GM12865 (cell line): ENCODE results near the gene SPATA3.

ENCODE experiments used
- DNase-seq: peaks from one replicate; pipeline ENCODE4 v3.0.0; 2010; ENCODE audit warnings: low read depth
- H3K4me3 ChIP-seq: 2 replicates; pipeline ENCODE4 v1.5.1; 2011; ENCODE audit warnings: mild to moderate bottlenecking, low read depth, low read length, control low read depth
- TF ChIP-seq, protein P1 (sequence below): IDR thresholded peaks from 2 replicates; pipeline ENCODE4 v1.5.1; 2011; ENCODE audit warnings: low read length, control low read depth, low read depth, inconsistent platforms; ENCODE audit not compliant: insufficient read depth; ENCODE audit errors: missing control alignments

The SPATA3 gene

DNA sequence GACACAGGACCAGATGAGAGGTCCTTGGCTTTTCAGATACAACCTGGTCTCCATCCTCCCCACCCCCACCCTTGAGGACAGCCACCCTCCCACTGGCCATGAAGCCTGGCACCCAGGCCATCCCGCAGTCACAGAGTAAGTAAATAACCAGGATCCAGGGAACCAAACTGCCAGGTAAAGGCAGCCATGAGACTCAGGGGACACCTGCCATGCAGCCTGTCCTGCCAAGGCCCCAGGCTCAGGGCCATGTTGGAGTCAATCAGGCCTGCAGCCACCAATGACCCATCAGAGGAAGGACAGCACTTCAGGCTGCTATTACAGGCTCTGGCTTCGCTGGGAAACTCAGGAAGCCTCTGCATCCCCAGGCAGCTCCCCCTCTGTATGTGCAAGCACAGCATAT, 15.6 kb downstream of the SPATA3 start:
- no peak overlapping the region for H3K4me3 ChIP-seq
- DNase-seq: no peak
- TF ChIP-seq, protein P1, sequence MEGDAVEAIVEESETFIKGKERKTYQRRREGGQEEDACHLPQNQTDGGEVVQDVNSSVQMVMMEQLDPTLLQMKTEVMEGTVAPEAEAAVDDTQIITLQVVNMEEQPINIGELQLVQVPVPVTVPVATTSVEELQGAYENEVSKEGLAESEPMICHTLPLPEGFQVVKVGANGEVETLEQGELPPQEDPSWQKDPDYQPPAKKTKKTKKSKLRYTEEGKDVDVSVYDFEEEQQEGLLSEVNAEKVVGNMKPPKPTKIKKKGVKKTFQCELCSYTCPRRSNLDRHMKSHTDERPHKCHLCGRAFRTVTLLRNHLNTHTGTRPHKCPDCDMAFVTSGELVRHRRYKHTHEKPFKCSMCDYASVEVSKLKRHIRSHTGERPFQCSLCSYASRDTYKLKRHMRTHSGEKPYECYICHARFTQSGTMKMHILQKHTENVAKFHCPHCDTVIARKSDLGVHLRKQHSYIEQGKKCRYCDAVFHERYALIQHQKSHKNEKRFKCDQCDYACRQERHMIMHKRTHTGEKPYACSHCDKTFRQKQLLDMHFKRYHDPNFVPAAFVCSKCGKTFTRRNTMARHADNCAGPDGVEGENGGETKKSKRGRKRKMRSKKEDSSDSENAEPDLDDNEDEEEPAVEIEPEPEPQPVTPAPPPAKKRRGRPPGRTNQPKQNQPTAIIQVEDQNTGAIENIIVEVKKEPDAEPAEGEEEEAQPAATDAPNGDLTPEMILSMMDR: no peak

DNA sequence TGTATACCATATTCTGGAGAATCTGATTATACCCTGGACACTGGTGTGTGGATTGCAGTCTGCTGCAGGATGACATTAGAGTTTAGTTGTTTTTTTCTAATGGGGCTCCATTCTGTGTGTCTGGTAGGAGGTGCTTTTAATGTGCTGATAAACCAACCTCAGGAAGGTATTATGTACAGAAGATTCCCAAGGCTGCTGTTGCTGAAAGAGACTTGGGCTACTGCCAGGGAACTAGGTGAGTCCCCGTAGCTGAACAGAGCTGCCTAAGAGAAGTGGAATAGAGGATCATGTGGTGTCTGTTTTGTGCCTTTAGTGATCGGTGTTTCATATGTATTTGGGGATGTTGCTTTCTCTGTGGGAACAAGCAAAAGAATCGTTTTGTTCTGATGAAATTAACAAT, 16.5 kb downstream of the SPATA3 start:
- TF ChIP-seq, protein P1: no peak
- no peak for DNase-seq
- H3K4me3 ChIP-seq: no peak overlapping the region

DNA sequence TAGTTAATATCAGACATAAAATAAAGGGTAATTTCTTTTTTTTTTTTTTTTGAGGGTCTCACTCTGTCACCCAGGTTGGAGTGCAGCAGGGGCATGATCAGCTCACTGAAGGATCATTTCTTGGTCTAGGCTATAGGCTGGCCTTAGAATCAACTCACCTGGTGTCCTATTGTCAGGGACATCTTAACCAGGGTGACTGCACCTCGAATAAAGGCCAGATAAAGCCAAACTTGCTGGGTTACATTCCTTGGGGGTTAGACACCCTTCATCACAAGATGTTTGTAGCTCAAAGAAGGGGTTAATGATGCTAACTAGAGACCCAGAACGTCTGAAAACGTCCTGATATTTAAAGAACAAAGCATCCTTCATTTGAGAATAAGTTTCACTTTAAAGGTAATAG, 17.9 kb downstream of the SPATA3 start:
- no peak for DNase-seq
- no peak overlapping the region for H3K4me3 ChIP-seq
- TF ChIP-seq, protein P1: no peak

DNA sequence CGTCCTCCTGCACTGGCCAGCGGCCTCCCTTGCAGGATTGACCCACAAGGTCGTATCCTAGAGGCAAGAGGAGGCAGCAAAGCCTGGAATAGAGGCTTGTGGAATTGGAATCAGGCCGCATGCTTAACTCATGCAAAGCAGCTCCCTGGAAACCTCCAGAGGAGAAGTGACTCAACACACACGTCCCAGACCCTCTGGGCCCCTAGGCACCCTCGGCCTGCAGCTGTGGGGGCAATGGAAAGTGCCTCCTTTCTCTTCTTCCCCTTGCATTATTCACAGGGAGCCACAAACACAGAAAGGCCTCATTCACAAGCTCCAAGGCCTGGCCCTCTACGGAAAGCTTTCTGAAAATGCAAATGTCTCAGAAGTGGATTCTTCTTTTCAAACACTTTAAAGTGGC, 19.6 kb downstream of the SPATA3 start:
- TF ChIP-seq, protein P1: no peak
- no peak for DNase-seq
- no peak overlapping the region for H3K4me3 ChIP-seq

DNA sequence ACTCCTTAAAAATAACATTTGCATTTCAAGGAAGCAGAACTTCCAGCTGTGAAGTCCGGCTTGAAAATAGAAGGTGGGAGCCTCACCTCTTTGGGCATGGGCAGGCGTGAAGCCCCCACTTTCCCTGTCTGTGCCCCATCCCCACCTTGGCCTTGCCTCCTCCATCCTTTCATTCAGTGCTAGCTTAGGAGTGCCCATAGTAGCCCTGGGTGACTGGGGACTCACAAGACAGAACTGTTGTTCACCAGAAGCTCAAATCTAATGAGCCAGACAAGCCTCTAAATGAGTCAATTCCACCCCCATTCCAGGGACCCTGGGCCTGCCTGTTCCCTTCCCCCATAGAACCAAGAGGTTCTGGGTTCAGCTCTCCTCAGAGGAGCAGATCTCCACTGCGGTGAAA, 20.0 kb downstream of the SPATA3 start:
- no peak for DNase-seq
- H3K4me3 ChIP-seq: no peak overlapping the region
- TF ChIP-seq, protein P1: no peak

DNA sequence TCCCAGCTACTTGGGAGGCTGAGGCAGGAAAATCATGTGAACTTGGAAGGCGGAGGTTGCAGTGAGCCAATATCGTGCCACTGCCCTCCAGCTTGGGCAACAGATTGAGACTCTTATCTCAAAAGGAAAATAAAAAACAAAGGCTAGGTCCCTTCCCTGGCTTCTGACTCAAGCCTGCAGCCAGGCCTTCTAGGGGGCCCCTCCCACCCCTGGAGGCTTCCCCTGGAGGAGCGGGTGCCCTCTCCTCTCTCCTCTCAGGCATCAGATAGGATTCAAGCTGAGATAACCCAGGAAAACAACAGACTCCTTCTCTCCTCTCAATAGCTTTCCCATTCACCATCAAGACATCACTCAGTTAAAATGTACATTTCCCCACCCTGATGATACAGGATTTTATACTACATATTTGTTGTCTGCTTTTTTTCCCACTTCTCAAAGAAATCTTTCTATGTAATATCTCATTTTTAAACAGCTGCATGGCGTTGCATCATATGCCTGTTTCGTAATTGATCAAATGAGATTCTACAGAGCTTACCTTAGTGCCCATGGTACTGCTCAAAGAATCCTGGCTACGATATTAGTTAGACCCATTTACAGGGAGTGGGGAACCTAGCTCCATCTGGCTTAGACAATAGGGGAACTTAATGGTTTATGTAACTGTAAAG, 20.8 kb downstream of the SPATA3 start:
- DNase-seq: no peak
- TF ChIP-seq, protein P1: no peak
- no peak overlapping the region for H3K4me3 ChIP-seq

DNA sequence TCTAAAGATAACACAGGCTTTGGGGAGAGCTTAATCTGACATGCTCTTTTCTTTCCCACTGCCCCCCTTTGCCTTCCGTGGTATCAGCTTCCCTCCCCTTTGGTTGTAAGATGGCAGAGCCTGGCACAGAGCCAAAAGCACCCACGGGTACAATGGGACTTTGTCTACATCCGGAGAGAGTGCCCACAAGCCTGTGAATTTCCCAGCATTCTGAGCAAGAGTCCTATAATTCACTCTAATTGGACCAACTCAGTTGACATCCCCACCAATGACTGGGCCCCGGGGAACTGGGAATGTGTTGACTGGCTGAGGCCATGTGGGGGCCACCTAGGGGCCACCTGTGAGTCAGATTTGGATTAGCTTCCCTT, 21.3 kb downstream of the SPATA3 start:
- H3K4me3 ChIP-seq: no peak overlapping the region
- no peak for DNase-seq
- TF ChIP-seq, protein P1: no peak
